DOHH2 (cell line): ENCODE measurements around the gene NHERF2.

Source experiments
- H3F3A ChIP-seq: fragments of 200-600 bp; sonication (generic), shearing (Covaris generic); 2 replicates; pipeline ENCODE4 v1.6.0; 2016; ENCODE audit warnings: antibody characterized with exemption, mild to moderate bottlenecking; ENCODE audit not compliant: control insufficient read depth, insufficient read depth
- H3K27ac ChIP-seq: fragments of 200-600 bp; sonication (generic); 2 replicates; pipeline ENCODE4 v1.5.1; 2014; ENCODE audit warnings: low read depth, mild to moderate bottlenecking, low read length, moderate library complexity
- H3K27me3 ChIP-seq: fragments of 200-600 bp; sonication (generic); 2 replicates; pipeline ENCODE4 v1.6.1; 2014; ENCODE audit warnings: mild to moderate bottlenecking, low read length, mixed read lengths; ENCODE audit not compliant: control insufficient read depth
- H3K36me3 ChIP-seq: fragments of 200-600 bp; sonication (generic); 2 replicates; pipeline ENCODE4 v1.6.1; 2014; ENCODE audit warnings: mild to moderate bottlenecking, low read length, moderate library complexity, mixed read lengths; ENCODE audit not compliant: control insufficient read depth
- H3K4me1 ChIP-seq: fragments of 200-600 bp; sonication (generic); 2 replicates; pipeline ENCODE4 v1.6.1; 2014; ENCODE audit warnings: mild to moderate bottlenecking, low read length, mixed read lengths; ENCODE audit not compliant: control insufficient read depth
- H3K4me2 ChIP-seq: fragments of 200-600 bp; sonication (generic); 2 replicates; pipeline ENCODE4 v1.6.0; 2014; ENCODE audit warnings: mild to moderate bottlenecking, low read length, moderate library complexity
- H3K4me3 ChIP-seq: fragments of 200-600 bp; sonication (generic); 2 replicates; pipeline ENCODE4 v1.5.1; 2014; ENCODE audit warnings: mild to moderate bottlenecking, low read length, mixed read lengths
- H3K79me2 ChIP-seq: fragments of 200-600 bp; sonication (generic); 2 replicates; pipeline ENCODE4 v1.6.1; 2014; ENCODE audit warnings: mild to moderate bottlenecking, low read length, mixed read lengths; ENCODE audit not compliant: control insufficient read depth
- H3K9me2 ChIP-seq: fragments of 200-600 bp; sonication (generic); replicated peaks from 2 replicates; pipeline ENCODE4 v1.6.1; 2014; ENCODE audit warnings: mild to moderate bottlenecking, low read length, mixed read lengths; ENCODE audit not compliant: control insufficient read depth
- H3K9me3 ChIP-seq: fragments of 200-600 bp; sonication (generic); 2 replicates; pipeline ENCODE4 v1.6.1; 2014; ENCODE audit warnings: antibody characterized with exemption, low read length, mixed read lengths; ENCODE audit not compliant: control insufficient read depth, insufficient read depth
- H4K20me1 ChIP-seq: fragments of 200-600 bp; sonication (generic); 2 replicates; pipeline ENCODE4 v1.6.0; 2014; ENCODE audit warnings: low read depth, mild to moderate bottlenecking, antibody characterized with exemption, low read length, moderate library complexity; ENCODE audit not compliant: control insufficient read depth, insufficient read depth
- EZH2phosphoT487 ChIP-seq: fragments of 200-600 bp; sonication (generic); IDR thresholded peaks from 2 replicates; pipeline ENCODE4 v1.6.1; 2017; ENCODE audit warnings: borderline replicate concordance, mild to moderate bottlenecking, antibody characterized with exemption, low read length, moderate library complexity, mixed read lengths
- TF ChIP-seq, protein P1 (sequence below): fragments of 200-600 bp; sonication (generic); IDR thresholded peaks from one replicate; pipeline ENCODE4 v1.5.1; 2014; ENCODE audit warnings: antibody characterized with exemption, mild to moderate bottlenecking, low read depth, low read length; ENCODE audit not compliant: poor library complexity, severe bottlenecking

The NHERF2 gene

GRCh38 chr16:2037647-2038381 lies 11.1 kb downstream of the NHERF2 start:
- H3K4me1 ChIP-seq: no peaks in the 10 kb centered on the region
- no peaks in the 10 kb centered on the region for H3K9me3 ChIP-seq
- H3F3A ChIP-seq: no peaks in the 10 kb centered on the region
- TF ChIP-seq, protein P1, sequence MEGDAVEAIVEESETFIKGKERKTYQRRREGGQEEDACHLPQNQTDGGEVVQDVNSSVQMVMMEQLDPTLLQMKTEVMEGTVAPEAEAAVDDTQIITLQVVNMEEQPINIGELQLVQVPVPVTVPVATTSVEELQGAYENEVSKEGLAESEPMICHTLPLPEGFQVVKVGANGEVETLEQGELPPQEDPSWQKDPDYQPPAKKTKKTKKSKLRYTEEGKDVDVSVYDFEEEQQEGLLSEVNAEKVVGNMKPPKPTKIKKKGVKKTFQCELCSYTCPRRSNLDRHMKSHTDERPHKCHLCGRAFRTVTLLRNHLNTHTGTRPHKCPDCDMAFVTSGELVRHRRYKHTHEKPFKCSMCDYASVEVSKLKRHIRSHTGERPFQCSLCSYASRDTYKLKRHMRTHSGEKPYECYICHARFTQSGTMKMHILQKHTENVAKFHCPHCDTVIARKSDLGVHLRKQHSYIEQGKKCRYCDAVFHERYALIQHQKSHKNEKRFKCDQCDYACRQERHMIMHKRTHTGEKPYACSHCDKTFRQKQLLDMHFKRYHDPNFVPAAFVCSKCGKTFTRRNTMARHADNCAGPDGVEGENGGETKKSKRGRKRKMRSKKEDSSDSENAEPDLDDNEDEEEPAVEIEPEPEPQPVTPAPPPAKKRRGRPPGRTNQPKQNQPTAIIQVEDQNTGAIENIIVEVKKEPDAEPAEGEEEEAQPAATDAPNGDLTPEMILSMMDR: no peak
- TF ChIP-seq EZH2phosphoT487: no peak
- peaks cover 12% of the 10 kb centered on the region for H3K27me3 ChIP-seq
- H4K20me1 ChIP-seq: no peaks in the 10 kb centered on the region
- no peaks in the 10 kb centered on the region for H3K36me3 ChIP-seq
- no peaks in the 10 kb centered on the region for H3K79me2 ChIP-seq
- H3K9me2 ChIP-seq: no peaks in the 10 kb centered on the region
- H3K4me2 ChIP-seq: no peak overlapping the region
- no peak overlapping the region for H3K4me3 ChIP-seq
- H3K27ac ChIP-seq: no peak overlapping the region

GRCh38 chr16:2038382-2039231 lies 11.9 kb downstream of the NHERF2 start:
- Histone ChIP-seq H3K36me3 (peaks cover 7% of the 10 kb centered on the region), H3K27me3 (peaks cover 4% of the 10 kb centered on the region), H3F3A (no peaks in the 10 kb centered on the region), H3K4me1 (peaks cover 7% of the 10 kb centered on the region; the same call in 1 of the 2 replicates), H3K27ac (no peak overlapping the region), H3K9me2 (no peaks in the 10 kb centered on the region), H3K79me2 (no peaks in the 10 kb centered on the region), H4K20me1 (no peaks in the 10 kb centered on the region), H3K4me3 (no peak overlapping the region), H3K9me3 (no peaks in the 10 kb centered on the region), H3K4me2 (no peak overlapping the region)
- no peak for TF ChIP-seq EZH2phosphoT487
- TF ChIP-seq, protein P1: no peak

DNA sequence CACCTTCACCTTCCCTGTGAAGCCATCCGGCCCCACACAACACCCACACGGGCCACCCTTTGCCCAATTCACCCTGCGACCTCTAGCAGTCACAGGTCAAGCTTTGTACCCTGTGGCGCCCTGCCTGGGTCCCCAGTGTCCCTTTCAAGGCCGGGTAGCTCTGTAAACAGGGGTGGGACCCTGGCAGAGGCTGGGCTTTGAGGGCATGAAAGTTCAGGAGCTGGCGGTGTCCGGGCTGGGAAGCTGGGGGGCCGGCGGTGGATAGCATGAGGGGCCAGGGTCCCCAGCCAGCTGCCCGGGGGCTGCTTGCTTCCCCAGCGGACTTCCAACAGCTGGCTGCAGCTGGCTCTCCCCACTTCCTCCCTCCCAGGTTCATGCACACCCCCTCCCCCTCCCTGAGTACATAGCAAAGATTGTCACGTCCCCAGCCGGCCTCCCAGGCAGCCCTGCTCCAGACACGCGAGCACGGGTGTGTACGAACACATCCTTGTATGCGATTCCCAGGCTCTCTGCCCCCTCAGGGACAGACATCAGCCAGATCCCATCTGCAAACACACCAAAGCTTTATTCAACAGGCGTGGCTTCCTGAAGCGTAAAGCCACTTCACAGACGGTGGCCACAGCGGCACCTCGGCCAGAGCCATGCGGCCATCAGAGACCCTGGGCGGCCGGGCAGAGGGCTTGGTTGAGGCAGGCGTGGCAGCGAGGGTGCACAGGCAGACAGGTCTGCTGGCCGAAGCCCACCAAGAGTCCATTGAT lies 12.8 kb downstream of the NHERF2 start:
- Histone ChIP-seq H3K9me2 (no peaks in the 10 kb centered on the region), H3F3A (no peaks in the 10 kb centered on the region), H3K4me2 (no peak overlapping the region), H3K4me3 (no peak overlapping the region), H3K27me3 (no peaks in the 10 kb centered on the region), H3K9me3 (no peaks in the 10 kb centered on the region), H3K79me2 (no peaks in the 10 kb centered on the region), H4K20me1 (no peaks in the 10 kb centered on the region), H3K36me3 (peaks cover 7% of the 10 kb centered on the region), H3K27ac (no peak overlapping the region), H3K4me1 (peaks cover 10% of the 10 kb centered on the region; the same call in 1 of the 2 replicates)
- TF ChIP-seq, protein P1: no peak
- TF ChIP-seq EZH2phosphoT487: no peak
